GM13977 (cell line): ENCODE measurements around the gene MSH4.

Source experiments
- DNase-seq: peaks from one replicate; pipeline ENCODE4 v3.0.0; 2012; ENCODE audit warnings: low spot score
- in situ Hi-C: fragments of 300-500 bp; cut with MboI; formaldehyde crosslinking; loops from one replicate; pipeline ENCODE4 v1.12.0; 2022; ENCODE audit warnings: low sequenced_read_pairs, low pct_unique_long_range_greater_than_20kb, mixed read lengths, inconsistent platforms; ENCODE audit not compliant: unreplicated experiment
- TF ChIP-seq, protein P1 (sequence below): IDR thresholded peaks from 2 replicates; pipeline ENCODE4 v1.5.1; 2012; ENCODE audit warnings: mild to moderate bottlenecking, control low read depth; ENCODE audit not compliant: insufficient read depth; ENCODE audit errors: extremely low read depth, missing control alignments

MSH4 gene

DNA sequence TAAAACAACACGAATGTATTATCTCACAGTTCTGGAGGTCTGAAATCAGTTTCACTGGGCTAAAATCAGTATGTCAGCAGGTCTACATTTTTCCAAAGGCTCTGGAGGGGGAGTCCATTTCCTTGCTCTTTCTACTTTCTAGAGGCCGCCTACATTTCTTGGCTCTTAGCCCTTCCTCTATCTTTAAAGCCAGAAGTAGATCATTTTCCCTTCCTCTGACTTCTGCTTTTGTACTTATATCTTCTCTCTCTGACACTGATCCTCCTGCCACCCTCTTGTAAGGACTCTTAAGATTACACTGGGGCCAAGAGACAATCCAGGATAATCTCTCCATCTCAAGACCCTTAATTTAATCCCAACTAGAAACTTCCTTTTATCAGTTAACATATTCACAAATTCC is 41.4 kb downstream of the MSH4 start:
- TF ChIP-seq, protein P1, sequence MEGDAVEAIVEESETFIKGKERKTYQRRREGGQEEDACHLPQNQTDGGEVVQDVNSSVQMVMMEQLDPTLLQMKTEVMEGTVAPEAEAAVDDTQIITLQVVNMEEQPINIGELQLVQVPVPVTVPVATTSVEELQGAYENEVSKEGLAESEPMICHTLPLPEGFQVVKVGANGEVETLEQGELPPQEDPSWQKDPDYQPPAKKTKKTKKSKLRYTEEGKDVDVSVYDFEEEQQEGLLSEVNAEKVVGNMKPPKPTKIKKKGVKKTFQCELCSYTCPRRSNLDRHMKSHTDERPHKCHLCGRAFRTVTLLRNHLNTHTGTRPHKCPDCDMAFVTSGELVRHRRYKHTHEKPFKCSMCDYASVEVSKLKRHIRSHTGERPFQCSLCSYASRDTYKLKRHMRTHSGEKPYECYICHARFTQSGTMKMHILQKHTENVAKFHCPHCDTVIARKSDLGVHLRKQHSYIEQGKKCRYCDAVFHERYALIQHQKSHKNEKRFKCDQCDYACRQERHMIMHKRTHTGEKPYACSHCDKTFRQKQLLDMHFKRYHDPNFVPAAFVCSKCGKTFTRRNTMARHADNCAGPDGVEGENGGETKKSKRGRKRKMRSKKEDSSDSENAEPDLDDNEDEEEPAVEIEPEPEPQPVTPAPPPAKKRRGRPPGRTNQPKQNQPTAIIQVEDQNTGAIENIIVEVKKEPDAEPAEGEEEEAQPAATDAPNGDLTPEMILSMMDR = no peak
- no peak for DNase-seq
- in situ Hi-C loops = no loop called here

DNA sequence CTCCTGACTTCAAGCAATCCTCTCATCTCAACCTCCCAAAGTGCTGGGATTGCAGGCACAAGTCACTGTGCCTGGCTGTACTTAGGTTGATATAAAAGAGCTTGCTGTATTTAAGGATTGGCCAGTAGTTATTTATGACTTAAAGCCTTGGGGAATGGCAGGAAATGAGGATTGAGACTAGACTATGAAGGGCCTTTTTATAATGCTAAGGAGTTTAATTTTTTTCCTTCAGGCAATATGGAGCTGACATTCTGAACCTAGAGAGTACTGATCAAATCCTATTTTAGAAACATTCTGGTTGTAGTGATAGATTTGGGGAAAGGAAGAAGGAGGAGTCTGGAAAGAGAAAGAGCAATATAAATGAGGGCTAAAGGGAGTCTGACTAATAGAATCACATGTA is 44.7 kb downstream of the MSH4 start:
- TF ChIP-seq, protein P1 = no peak
- in situ Hi-C loops = no loop called here
- DNase-seq = no peak

DNA sequence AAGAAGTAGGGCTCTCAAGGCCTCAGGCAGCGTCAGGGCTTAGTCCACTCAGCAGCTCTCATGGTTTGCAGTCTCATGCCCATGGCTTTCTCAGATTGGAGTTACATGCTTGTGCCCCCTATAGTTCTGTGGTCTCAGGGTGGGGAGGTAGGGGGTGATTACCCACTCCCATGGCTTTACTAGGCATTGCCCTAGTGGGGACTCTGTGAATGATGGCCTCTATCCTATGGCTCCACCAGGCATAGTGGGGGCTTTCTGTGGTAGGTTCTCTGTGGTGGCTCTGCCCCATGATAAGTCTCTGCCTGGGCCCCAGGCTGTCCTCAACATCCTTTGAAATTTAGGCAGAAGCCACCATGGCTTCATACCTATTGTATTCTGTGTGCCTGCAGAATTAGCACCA is 48.9 kb downstream of the MSH4 start:
- DNase-seq = no peak
- in situ Hi-C loops = no loop called here
- TF ChIP-seq, protein P1 = no peak

DNA sequence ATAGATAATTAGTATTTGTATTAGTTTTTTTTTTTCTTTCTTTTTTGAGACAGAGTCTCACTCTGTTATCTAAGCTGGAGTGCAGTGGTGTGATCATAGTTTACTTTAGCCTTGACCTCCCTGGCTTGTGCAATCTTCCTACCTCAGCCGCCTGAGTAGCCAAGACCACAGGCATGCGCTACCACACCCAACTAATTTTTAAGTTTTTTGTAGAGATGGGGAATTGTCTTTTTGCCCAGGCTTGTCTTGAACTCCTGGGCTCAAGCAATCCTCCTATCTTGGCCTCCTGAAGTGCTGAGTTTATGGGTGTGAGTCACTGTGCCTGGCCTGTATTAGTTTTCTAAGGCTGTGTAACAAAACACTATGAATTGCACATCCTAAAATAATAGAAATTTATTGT is 58.3 kb downstream of the MSH4 start:
- in situ Hi-C loops = no loop called here
- no peak for DNase-seq
- TF ChIP-seq, protein P1 = no peak

DNA sequence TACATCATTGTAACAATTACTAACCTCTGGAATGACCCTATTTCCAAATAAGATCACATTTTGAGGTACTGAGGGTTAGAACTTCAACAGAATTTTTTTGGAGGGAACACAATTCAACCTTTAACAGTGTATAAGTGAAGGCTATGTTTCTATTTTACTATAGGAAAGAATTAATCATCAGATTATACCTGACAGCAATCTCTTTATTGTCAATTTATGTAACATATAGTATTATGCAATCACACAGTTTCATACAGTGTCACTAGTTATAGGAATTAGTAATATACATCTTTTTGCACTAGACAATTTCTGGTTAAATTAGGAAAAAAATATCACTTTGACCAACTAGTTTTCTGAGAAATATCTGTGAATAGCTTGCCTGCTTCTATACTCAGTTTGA is 59.1 kb downstream of the MSH4 start:
- in situ Hi-C loops = no loop called here
- DNase-seq = no peak
- TF ChIP-seq, protein P1 = no peak

DNA sequence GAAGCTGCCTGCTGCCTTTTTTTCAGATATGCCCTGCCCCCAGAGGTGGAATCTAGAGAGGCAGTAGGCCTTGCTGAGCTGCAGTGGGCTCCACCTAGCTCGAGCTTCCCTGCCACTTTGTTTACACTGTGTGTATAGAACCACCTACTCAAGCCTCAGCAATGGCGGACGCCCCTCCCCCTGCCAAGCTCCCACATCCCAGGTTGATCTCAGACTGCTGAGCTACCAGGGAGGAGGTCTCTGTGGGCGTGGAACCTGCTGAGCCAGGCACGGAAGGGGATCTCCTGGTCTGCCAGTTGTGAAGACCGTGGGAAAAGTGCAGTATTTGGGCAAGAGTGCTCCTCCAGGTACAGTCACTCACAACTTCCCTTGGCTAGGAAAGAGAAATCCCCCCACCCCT is 65.1 kb downstream of the MSH4 start:
- no peak for DNase-seq
- TF ChIP-seq, protein P1 = no peak
- in situ Hi-C loops = no loop called here

DNA sequence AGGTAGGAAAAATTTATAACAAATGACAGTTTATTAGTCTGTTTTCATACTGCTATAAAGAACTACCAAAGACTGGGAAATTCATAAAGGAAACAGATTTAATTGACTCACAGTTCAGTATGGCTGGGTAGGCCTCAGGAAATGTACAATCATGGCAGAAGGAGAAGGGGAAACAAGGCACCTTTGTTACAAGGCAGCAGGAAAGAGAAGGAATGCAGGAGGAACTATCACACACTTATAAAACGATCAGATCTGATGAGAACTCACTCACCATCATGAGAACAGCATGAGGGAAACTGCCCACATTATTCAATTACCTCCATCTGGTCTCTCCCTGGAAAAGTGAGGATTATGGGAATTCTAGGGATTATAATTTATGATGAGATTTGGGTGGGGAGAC is 74.3 kb downstream of the MSH4 start:
- no peak for DNase-seq
- in situ Hi-C loops = no loop called here
- TF ChIP-seq, protein P1 = no peak
